ENCODE measurements around the gene SEC14L2. TPM values are rescaled to one million over a fixed set of nuclear protein-coding genes. Genes with fewer than 3 reads are reported as not detected.

The SEC14L2 gene
- total RNA-seq (10 to 100 TPM in 1 of 2 donors, 1 to 10 TPM in 1; 8.8 to 10.3 TPM), polyA plus RNA-seq (1 to 10 TPM; 6.1 to 7.2 TPM)
- long read RNA-seq, donor 1, partial matches to known transcripts, result 0 of 1 reads
- long read RNA-seq, donor 1, other reads (novel, unspliced or antisense), result 0 of 1 reads
- long read RNA-seq, donor 2, result 0 reads
- long read RNA-seq, donor 3, full-length matches to known transcripts, result 2 of 2 reads
- long read RNA-seq, donor 3, partial matches to known transcripts, result 0 of 2 reads
- long read RNA-seq, donor 3, other reads (novel, unspliced or antisense), result 0 of 2 reads
- long read RNA-seq, donor 4, result 0 reads
- long read RNA-seq, donor 5, full-length matches to known transcripts, result 5 of 5 reads
- long read RNA-seq, donor 5, partial matches to known transcripts, result 0 of 5 reads
- long read RNA-seq, donor 5, other reads (novel, unspliced or antisense), result 0 of 5 reads

GRCh38 chr22:30396871-30397655 lies at the start of gene SEC14L2:
Gene SEC14L2 (plus strand): TSS chr22:30397018. CDS start chr22:30397117, 99 bp downstream.
- H3K9me3 ChIP-seq (ENCODE audit: control insufficient read depth in 4 of 4, insufficient read depth in 3 of 4, low read length in 3 of 4), result peaks cover 0 to 2% (median 0%) of the 10 kb centered on the region in 4 donors
- no peak for TF ChIP-seq CTCF (IDR thresholded peaks at IDR 0.05; ENCODE audit: control extremely low read depth, extremely low read depth)
- ATAC-seq (ENCODE audit: insufficient read depth, low FRiP score), result peak; percentile 85
- H3K36me3 ChIP-seq (ENCODE audit: control insufficient read depth in 4 of 4, insufficient read depth in 4 of 4, low read length in 4 of 4), result no peaks in the 10 kb centered on the region
- WGBS, 2 donors, result 1 to 2% methylated on average over 49 to 56 of the region's 56 CpGs
- H3K27ac ChIP-seq (ENCODE audit: low read depth in 1 of 2, low read length in 1 of 2), result no peak within 1 kb of the TSS
- peak; percentile 49 to 70 (median 68) for DNase-seq
- H3K4me1 ChIP-seq (ENCODE audit: control insufficient read depth in 5 of 5, insufficient read depth in 5 of 5, low read length in 5 of 5), result peaks cover 0 to 17% (median 2%) of the 10 kb centered on the region in 5 donors
- H3K9ac ChIP-seq (ENCODE audit: insufficient read depth in 1 of 2, low read length in 2 of 2), result peak within 1 kb of the TSS; percentile 7 to 77
- peaks cover 0 to 3% (median 0%) of the 10 kb centered on the region in 3 donors for H3K27me3 ChIP-seq (ENCODE audit: control insufficient read depth in 3 of 3, insufficient read depth in 3 of 3, low read length in 2 of 3)
- peak within 1 kb of the TSS; percentile 66 for H3K4me3 ChIP-seq

GRCh38 chr22:30347255-30347892 lies 49.4 kb upstream of the SEC14L2 start:
- Histone ChIP-seq H3K9me3 (ENCODE audit: control insufficient read depth in 4 of 4, insufficient read depth in 3 of 4, low read length in 3 of 4) (no peaks in the 10 kb centered on the region), H3K4me3 (no peak overlapping the region), H3K36me3 (ENCODE audit: control insufficient read depth in 4 of 4, insufficient read depth in 4 of 4, low read length in 4 of 4) (peaks cover 54 to 57% (median 56%) of the 10 kb centered on the region in 4 donors), H3K27me3 (ENCODE audit: control insufficient read depth in 3 of 3, insufficient read depth in 3 of 3, low read length in 2 of 3) (no peaks in the 10 kb centered on the region), H3K27ac (ENCODE audit: low read depth in 1 of 2, low read length in 1 of 2) (no peak overlapping the region), H3K4me1 (ENCODE audit: control insufficient read depth in 5 of 5, insufficient read depth in 5 of 5, low read length in 5 of 5) (peaks cover 0 to 23% (median 0%) of the 10 kb centered on the region in 5 donors), H3K9ac (ENCODE audit: insufficient read depth in 1 of 2, low read length in 2 of 2) (peak overlapping the region in 1 of 2 donors; percentile 28)
- WGBS, 2 donors, result 70 to 71% methylated on average over 5 of the region's 5 CpGs
- ATAC-seq (ENCODE audit: insufficient read depth, low FRiP score) (no peak), DNase-seq (no peak)
- no peak for TF ChIP-seq CTCF (IDR thresholded peaks at IDR 0.05; ENCODE audit: control extremely low read depth, extremely low read depth)

GRCh38 chr22:30348404-30348803 lies 48.4 kb upstream of the SEC14L2 start:
- Histone ChIP-seq H3K27me3 (ENCODE audit: control insufficient read depth in 3 of 3, insufficient read depth in 3 of 3, low read length in 2 of 3) (no peaks in the 10 kb centered on the region), H3K36me3 (ENCODE audit: control insufficient read depth in 4 of 4, insufficient read depth in 4 of 4, low read length in 4 of 4) (peaks cover 47 to 53% (median 50%) of the 10 kb centered on the region in 4 donors), H3K27ac (ENCODE audit: low read depth in 1 of 2, low read length in 1 of 2) (no peak overlapping the region), H3K4me3 (no peak overlapping the region), H3K9ac (ENCODE audit: insufficient read depth in 1 of 2, low read length in 2 of 2) (peak overlapping the region in 1 of 2 donors; percentile 63), H3K9me3 (ENCODE audit: control insufficient read depth in 4 of 4, insufficient read depth in 3 of 4, low read length in 3 of 4) (no peaks in the 10 kb centered on the region), H3K4me1 (ENCODE audit: control insufficient read depth in 5 of 5, insufficient read depth in 5 of 5, low read length in 5 of 5) (peaks cover 0 to 23% (median 0%) of the 10 kb centered on the region in 5 donors)
- ATAC-seq (ENCODE audit: insufficient read depth, low FRiP score) (no peak), DNase-seq (no peak)
- 79 to 84% methylated on average over 4 of the region's 4 CpGs for WGBS, 2 donors
- no peak for TF ChIP-seq CTCF (IDR thresholded peaks at IDR 0.05; ENCODE audit: control extremely low read depth, extremely low read depth)

Data from lung (tissue), 16 donors.